B cell (primary cell): ENCODE results near the gene SLC24A3. TPM values are rescaled to one million over a fixed set of nuclear protein-coding genes. Genes with fewer than 3 reads are reported as not detected.

Source experiments
- ATAC-seq: fragments of 200-7000 bp; cut with Tn5 transposase; one replicate; pipeline ENCODE4 v1.10.0; 2021; ENCODE audit warnings: low read depth, mild to moderate bottlenecking, moderate number of reproducible peaks, moderate library complexity
- CTCF ChIA-PET: fragments of 350-600 bp; sonication (Branson Sonifier 250); formaldehyde crosslinking; loops from one replicate; lab custom pipeline; 2021; ENCODE audit warnings: antibody characterized with exemption, inconsistent platforms; lab: Charles Lee
- POLR2A ChIA-PET: fragments of 350-600 bp; sonication (Branson Sonifier 250); formaldehyde crosslinking; loops from one replicate; lab custom pipeline; 2021; ENCODE audit warnings: antibody characterized with exemption; lab: Charles Lee
- DNase-seq: peaks from one replicate; pipeline ENCODE4 v3.0.0; 2013
- H2AFZ ChIP-seq: 2 replicates; pipeline ENCODE4 v1.6.1; 2012; ENCODE audit warnings: mild to moderate bottlenecking, low read depth, low read length; ENCODE audit not compliant: insufficient read depth, poor library complexity, severe bottlenecking
- H3K27ac ChIP-seq, 2 donors: 1 replicate in 1 of 2; 2 replicates in 1 of 2; pipeline ENCODE4 v1.5.1; 2012 to 2013; ENCODE audit warnings: low read length in 2 of 2, mild to moderate bottlenecking in 2 of 2, moderate library complexity in 1 of 2
- H3K27me3 ChIP-seq, 4 experiments: fragments of 200-600 bp in 1 of 4; sonication (generic) in 1 of 4; replicated peaks in 1 of 4; 1 replicate in 2 of 4; 2 replicates in 2 of 4; pipeline versions ENCODE4 v1.6.1 to v1.7.0; 2013 to 2016; ENCODE audit warnings: low read length in 3 of 4, mild to moderate bottlenecking in 2 of 4, mixed read lengths in 1 of 4, moderate library complexity in 1 of 4; ENCODE audit not compliant: insufficient read depth in 4 of 4, control insufficient read depth in 3 of 4; ENCODE audit errors: control extremely low read depth in 1 of 4
- H3K36me3 ChIP-seq, 2 experiments: replicated peaks in 1 of 2; 1 replicate in 1 of 2; 2 replicates in 1 of 2; pipeline versions ENCODE4 v1.6.1 to v1.7.1; 2013; ENCODE audit warnings: low read length in 1 of 2; ENCODE audit not compliant: insufficient read depth in 2 of 2, control insufficient read depth in 1 of 2; ENCODE audit errors: control extremely low read depth in 1 of 2, extremely low read depth in 1 of 2
- H3K4me1 ChIP-seq, 2 donors: fragments of 200-600 bp in 1 of 2; sonication (generic) in 1 of 2; 1 replicate in 1 of 2; 2 replicates in 1 of 2; pipeline versions ENCODE4 v1.5.1 to v1.6.1; 2013 to 2017; ENCODE audit warnings: low read length in 2 of 2; ENCODE audit not compliant: control insufficient read depth in 2 of 2, insufficient read depth in 2 of 2
- H3K4me2 ChIP-seq: replicated peaks from 2 replicates; pipeline ENCODE3; 2012; ENCODE audit warnings: mild to moderate bottlenecking, low read depth, low read length; ENCODE audit not compliant: poor library complexity, severe bottlenecking
- H3K4me3 ChIP-seq, 5 experiments: fragments of 200-600 bp in 1 of 5; sonication (generic) in 1 of 5; 1 replicate in 3 of 5; 2 replicates in 2 of 5; pipeline versions ENCODE4 v1.5.1 to v1.7.0; 2011 to 2016; ENCODE audit warnings: low read length in 4 of 5, mild to moderate bottlenecking in 4 of 5, low read depth in 2 of 5, control low read depth in 1 of 5, moderate library complexity in 1 of 5; ENCODE audit not compliant: insufficient read depth in 1 of 5; ENCODE audit errors: control extremely low read depth in 1 of 5, extremely low read depth in 1 of 5
- H3K79me2 ChIP-seq: fragments of 200-600 bp; sonication (generic); one replicate; pipeline ENCODE4 v1.6.0; 2016; ENCODE audit warnings: low read length; ENCODE audit not compliant: control insufficient read depth, insufficient read depth
- H3K9ac ChIP-seq: fragments of 200-600 bp; sonication (generic); 2 replicates; pipeline ENCODE4 v1.6.1; 2017; ENCODE audit warnings: mild to moderate bottlenecking, low read length, moderate library complexity
- H3K9me3 ChIP-seq, 3 donors: one replicate each; pipeline versions ENCODE4 v1.6.1 to v1.7.1; 2013; ENCODE audit warnings: low read length in 2 of 3; ENCODE audit not compliant: control insufficient read depth in 2 of 3, insufficient read depth in 1 of 3; ENCODE audit errors: control extremely low read depth in 1 of 3
- H4K20me1 ChIP-seq: 2 replicates; pipeline ENCODE4 v1.6.0; 2012; ENCODE audit warnings: mild to moderate bottlenecking, low read length; ENCODE audit not compliant: insufficient read depth, control insufficient read depth, poor library complexity, severe bottlenecking
- H3K27ac Mint-ChIP-seq: one replicate; pipeline ENCODE4 v1.8.0; 2021; ENCODE audit warnings: mixed read lengths
- H3K27me3 Mint-ChIP-seq: one replicate; pipeline ENCODE4 v1.8.0; 2021; ENCODE audit warnings: mixed read lengths
- H3K4me1 Mint-ChIP-seq: one replicate; pipeline ENCODE4 v1.8.0; 2021; ENCODE audit warnings: mixed read lengths
- H3K4me3 Mint-ChIP-seq: one replicate; pipeline ENCODE4 v1.8.0; 2021; ENCODE audit warnings: mixed read lengths
- H3K9me3 Mint-ChIP-seq: one replicate; pipeline ENCODE4 v1.8.0; 2022; ENCODE audit warnings: mixed read lengths; ENCODE audit not compliant: insufficient read depth
- CTCF ChIP-seq: fragments of 200-600 bp; IDR thresholded peaks from one replicate; pipeline ENCODE4 v1.8.0; 2022; ENCODE audit warnings: antibody characterized with exemption, mild to moderate bottlenecking
- EZH2 ChIP-seq: IDR thresholded peaks from 2 replicates; pipeline ENCODE4 v1.6.1; 2012; ENCODE audit warnings: borderline replicate concordance, low read depth, mild to moderate bottlenecking, moderate library complexity, low read length; ENCODE audit not compliant: insufficient read depth, poor library complexity, severe bottlenecking
- WGBS: methylation state at CpG from one replicate; pipeline ENCODE4 v1.1.5; 2013; ENCODE audit warnings: missing lambda C conversion rate; ENCODE audit not compliant: insufficient coverage; 5-methylcytosine and 5-hydroxymethylcytosine counted together
- intact Hi-C: fragments of 100-400 bp; cut with micrococcal nuclease; formaldehyde crosslinking; loops from one replicate; pipeline ENCODE4 v1.10.0; 2022
- polyA plus RNA-seq: library from polyadenylated mRNA; depleted of rRNA; stranded (reverse); fragments of >200 nt; gene quantifications from 2 replicates; pipeline ENCODE4 v1.2.3, GENCODE V29; 2012
- total RNA-seq, 2 donors: library from RNA; stranded (reverse); fragments of 120-200 nt in 1 of 2; gene quantifications; 1 replicate in 1 of 2; 2 replicates in 1 of 2; pipeline versions ENCODE4 v1.2.3 to v1.2.4, GENCODE V29; 2013 to 2022

The SLC24A3 gene
- total and polyA plus RNA-seq, 2 donors (not counting 1 experiment from before 2014, with no cell fraction given), result not detected

- no peaks in the 10 kb centered on the region for H3K9me3 ChIP-seq
- H3K36me3 ChIP-seq, result no peaks in the 10 kb centered on the region
- DNase-seq, result no peak
- Mint-ChIP-seq H3K9me3 (no peaks in the 10 kb centered on the region), H3K4me3 (no peak overlapping the region), H3K27me3 (peaks cover 15% of the 10 kb centered on the region), H3K27ac (no peak overlapping the region), H3K4me1 (peaks cover 3% of the 10 kb centered on the region)
- no peak overlapping the region for H3K4me2 ChIP-seq
- no peak overlapping the region for H2AFZ ChIP-seq
- ChIA-PET CTCF (no interaction called here), POLR2A (no interaction called here)
- TF ChIP-seq EZH2, result no peak
- TF ChIP-seq CTCF, result no peak
- H3K4me3 ChIP-seq, result no peak overlapping the region
- no peaks in the 10 kb centered on the region for H4K20me1 ChIP-seq
- no peaks in the 10 kb centered on the region for H3K79me2 ChIP-seq
- 100% methylated on average over 1 of the region's 3 CpGs for WGBS
- no peaks in the 10 kb centered on the region for H3K27me3 ChIP-seq
- H3K4me1 ChIP-seq, result no peaks in the 10 kb centered on the region
- H3K9ac ChIP-seq, result no peak overlapping the region
- no peak overlapping the region for H3K27ac ChIP-seq
- no peak for ATAC-seq
- intact Hi-C loops, result no loop called here
Measured at GRCh38 chr20:19348582-19348981, 136.1 kb downstream of the SLC24A3 start.

- no peaks in the 10 kb centered on the region for H4K20me1 ChIP-seq
- ATAC-seq (no peak), DNase-seq (no peak)
- WGBS, result 86% methylated on average over 5 of the region's 5 CpGs
- no peaks in the 10 kb centered on the region for H3K4me1 ChIP-seq
- Mint-ChIP-seq H3K4me1 (peaks cover 3% of the 10 kb centered on the region), H3K27ac (no peak overlapping the region), H3K27me3 (peaks cover 15% of the 10 kb centered on the region), H3K9me3 (no peaks in the 10 kb centered on the region), H3K4me3 (no peak overlapping the region)
- no peak overlapping the region for H3K9ac ChIP-seq
- no peak overlapping the region for H2AFZ ChIP-seq
- no peaks in the 10 kb centered on the region for H3K36me3 ChIP-seq
- ChIA-PET POLR2A (no interaction called here), CTCF (no interaction called here)
- H3K79me2 ChIP-seq, result no peaks in the 10 kb centered on the region
- H3K27me3 ChIP-seq, result no peaks in the 10 kb centered on the region
- H3K4me3 ChIP-seq, result no peak overlapping the region
- H3K27ac ChIP-seq, result no peak overlapping the region
- intact Hi-C loops, result no loop called here
- no peak overlapping the region for H3K4me2 ChIP-seq
- no peaks in the 10 kb centered on the region for H3K9me3 ChIP-seq
- TF ChIP-seq CTCF (no peak), EZH2 (no peak)
Measured at GRCh38 chr20:19349879-19350278, 137.4 kb downstream of the SLC24A3 start.
